ENCODE data around the gene FERMT3. TPM values are rescaled to one million over a fixed set of nuclear protein-coding genes. Genes with fewer than 3 reads are reported as not detected.

Gene FERMT3
- total RNA-seq, 4 donors from 2014 or later, result 4.7 to 22.2 (median 8.2) TPM

DNA sequence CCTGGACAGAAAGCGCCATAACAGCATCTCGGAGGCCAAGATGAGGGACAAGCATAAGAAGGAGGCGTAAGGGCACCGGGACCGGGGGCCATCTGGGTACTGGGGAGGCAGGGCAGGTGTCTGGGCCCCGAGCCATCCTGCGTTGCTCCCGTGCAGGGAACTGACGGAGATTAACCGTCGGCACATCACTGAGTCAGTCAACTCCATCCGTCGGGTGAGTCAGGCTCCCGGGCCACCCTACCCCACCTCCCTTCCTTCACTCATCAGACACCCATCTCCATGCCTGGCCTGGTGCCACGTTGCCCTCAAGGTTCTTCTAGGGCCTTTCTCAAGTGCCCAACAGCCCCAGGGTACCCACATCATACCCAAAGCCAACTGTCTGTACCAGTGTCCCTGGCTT lies 59.8 kb downstream of the FERMT3 start:
- Histone ChIP-seq H3K9me3 (no peaks in the 10 kb centered on the region), H3K27me3 (no peaks in the 10 kb centered on the region), H3K36me3 (peaks cover 52% of the 10 kb centered on the region), H3K4me1 (peaks cover 27% of the 10 kb centered on the region), H3K4me3 (no peak overlapping the region), H3K27ac (no peak overlapping the region)
- TF ChIP-seq POLR2A (IDR thresholded peaks at IDR 0.05) (no peak), EP300 (IDR thresholded peaks at IDR 0.05) (no peak), POLR2AphosphoS5 (IDR thresholded peaks at IDR 0.05) (no peak)
- TF ChIP-seq, protein P1, sequence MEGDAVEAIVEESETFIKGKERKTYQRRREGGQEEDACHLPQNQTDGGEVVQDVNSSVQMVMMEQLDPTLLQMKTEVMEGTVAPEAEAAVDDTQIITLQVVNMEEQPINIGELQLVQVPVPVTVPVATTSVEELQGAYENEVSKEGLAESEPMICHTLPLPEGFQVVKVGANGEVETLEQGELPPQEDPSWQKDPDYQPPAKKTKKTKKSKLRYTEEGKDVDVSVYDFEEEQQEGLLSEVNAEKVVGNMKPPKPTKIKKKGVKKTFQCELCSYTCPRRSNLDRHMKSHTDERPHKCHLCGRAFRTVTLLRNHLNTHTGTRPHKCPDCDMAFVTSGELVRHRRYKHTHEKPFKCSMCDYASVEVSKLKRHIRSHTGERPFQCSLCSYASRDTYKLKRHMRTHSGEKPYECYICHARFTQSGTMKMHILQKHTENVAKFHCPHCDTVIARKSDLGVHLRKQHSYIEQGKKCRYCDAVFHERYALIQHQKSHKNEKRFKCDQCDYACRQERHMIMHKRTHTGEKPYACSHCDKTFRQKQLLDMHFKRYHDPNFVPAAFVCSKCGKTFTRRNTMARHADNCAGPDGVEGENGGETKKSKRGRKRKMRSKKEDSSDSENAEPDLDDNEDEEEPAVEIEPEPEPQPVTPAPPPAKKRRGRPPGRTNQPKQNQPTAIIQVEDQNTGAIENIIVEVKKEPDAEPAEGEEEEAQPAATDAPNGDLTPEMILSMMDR (IDR thresholded peaks at IDR 0.05), result no peak
- no peak for DNase-seq (ENCODE audit: low spot score in 2 of 2)
- 87% methylated on average over 15 of the region's 15 CpGs for WGBS

DNA sequence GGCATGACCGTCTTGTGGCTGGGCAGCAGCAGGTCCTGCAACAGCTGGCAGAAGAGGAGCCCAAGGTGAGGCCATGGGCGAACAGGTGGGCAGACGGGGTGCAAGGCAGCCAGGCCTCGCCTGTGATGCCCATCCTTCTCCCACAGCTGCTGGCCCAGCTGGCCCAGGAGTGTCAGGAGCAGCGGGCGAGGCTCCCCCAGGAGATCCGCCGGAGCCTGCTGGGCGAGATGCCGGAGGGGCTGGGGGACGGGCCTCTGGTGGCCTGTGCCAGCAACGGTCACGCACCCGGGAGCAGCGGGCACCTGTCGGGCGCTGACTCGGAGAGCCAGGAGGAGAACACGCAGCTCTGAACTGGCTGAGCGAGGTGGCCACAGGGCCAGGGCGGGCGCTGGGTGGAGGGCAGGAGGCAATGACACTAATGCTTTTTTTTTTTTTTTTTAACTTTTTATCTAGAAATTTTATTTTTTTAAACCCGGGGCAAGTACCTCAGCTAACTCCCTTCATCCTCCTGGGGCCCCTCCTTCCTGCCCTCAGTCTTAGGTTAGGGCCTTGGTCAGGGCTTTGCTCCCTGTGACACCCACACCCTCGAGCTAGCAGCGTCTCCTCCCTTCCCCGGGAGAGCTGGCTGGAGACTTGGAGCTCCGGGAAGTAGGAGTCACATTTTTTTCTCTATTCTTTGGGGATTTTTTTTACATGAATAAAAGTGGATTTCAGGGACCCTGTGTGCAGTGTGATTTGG lies 60.9 kb downstream of the FERMT3 start:
- no peak overlapping the region for H3K4me3 ChIP-seq
- no peaks in the 10 kb centered on the region for H3K27me3 ChIP-seq
- H3K27ac ChIP-seq, result peak overlapping the region; percentile 95
- H3K9me3 ChIP-seq, result no peaks in the 10 kb centered on the region
- no peak for TF ChIP-seq POLR2A (IDR thresholded peaks at IDR 0.05)
- TF ChIP-seq, protein P1 (IDR thresholded peaks at IDR 0.05), result no peak
- H3K36me3 ChIP-seq, result peaks cover 41% of the 10 kb centered on the region
- no peak for DNase-seq (ENCODE audit: low spot score in 2 of 2)
- 37% methylated on average over 19 of the region's 27 CpGs for WGBS
- H3K4me1 ChIP-seq, result peaks cover 37% of the 10 kb centered on the region

DNA sequence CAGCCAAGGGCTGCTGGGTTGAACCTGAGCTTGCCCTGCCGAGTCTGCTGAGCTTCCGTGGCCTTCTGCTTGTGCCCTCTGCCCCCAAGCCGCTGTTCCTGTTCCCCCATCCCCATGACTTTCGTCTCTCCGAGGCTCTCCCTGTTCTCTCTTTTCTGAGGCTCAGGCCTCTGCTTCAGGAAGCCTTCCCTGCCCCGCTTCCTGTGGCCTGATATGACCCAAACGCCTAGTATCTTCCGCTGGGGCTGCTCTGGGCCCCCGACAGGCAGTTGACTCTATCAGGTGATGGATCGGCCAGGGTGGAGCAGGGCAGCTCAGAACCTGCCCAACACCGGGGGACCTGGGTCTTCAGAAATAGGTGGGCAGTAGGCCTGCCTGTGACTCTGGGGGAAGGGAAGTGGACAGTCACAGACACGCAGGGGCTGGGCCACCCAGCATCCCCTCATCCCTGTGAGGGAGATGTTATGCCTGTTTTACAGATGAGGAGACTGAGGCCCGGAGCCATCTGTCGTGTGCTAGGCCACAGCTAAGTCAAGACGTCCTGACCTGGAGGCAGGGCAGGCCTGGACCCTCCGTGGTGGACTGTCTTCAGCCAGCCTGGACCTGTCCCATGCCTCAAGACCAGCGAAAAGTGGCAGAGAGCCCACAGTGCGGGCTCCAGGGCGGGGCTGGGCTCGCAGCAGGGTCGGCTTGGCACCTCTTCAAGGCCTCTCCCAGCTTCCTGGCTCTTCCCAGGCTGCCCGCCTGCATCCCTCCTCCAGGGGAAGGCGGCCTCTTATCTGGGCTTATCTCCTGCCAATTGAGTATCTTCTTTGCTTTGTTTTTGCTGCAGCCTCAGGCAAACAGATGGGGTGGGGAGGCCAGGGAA lies 61.7 kb downstream of the FERMT3 start:
- no peak for DNase-seq (ENCODE audit: low spot score in 2 of 2)
- peak overlapping the region; percentile 95 for H3K27ac ChIP-seq
- peaks cover 37% of the 10 kb centered on the region for H3K4me1 ChIP-seq
- 42% methylated on average over 16 of the region's 23 CpGs for WGBS
- H3K36me3 ChIP-seq, result peaks cover 33% of the 10 kb centered on the region
- no peaks in the 10 kb centered on the region for H3K27me3 ChIP-seq
- no peak for TF ChIP-seq POLR2A (IDR thresholded peaks at IDR 0.05)
- no peak for TF ChIP-seq POLR2AphosphoS5 (IDR thresholded peaks at IDR 0.05)
- TF ChIP-seq, protein P1 (IDR thresholded peaks at IDR 0.05), result no peak
- TF ChIP-seq EP300 (IDR thresholded peaks at IDR 0.05), result no peak
- no peaks in the 10 kb centered on the region for H3K9me3 ChIP-seq
- peak overlapping the region; percentile 69 for H3K4me3 ChIP-seq

DNA sequence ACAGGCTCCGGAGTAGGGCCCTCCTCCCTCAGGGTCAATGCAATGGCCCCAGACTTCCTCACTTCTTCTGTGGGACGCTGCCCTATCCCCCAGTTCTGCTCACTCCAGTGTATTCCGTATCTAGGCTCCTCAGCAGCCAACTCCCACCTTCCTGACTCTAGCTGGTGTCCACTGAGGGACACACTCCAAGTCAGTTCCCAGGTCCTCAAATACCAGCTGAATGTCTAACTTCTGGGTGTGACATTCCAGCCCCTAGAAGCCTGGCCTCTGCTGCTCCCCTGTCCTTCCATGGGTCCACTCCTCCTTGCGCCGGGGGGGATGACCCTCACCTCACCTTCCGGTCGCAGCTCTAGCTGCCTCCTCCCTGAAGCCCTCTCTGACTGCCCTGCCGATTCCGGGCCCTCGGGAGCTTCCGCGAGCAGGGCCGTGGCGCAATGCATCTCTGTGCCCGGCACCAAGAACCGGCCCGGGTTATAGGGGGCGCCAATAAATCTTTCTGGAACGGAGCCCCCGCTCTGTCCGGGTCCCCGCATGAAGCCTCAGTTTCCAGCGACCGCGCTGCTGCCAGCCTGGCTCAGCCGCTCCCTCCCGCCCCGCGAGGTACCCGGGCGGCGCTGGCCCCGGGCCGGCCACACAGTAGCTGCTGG lies 62.5 kb downstream of the FERMT3 start:
- Histone ChIP-seq H3K4me3 (peak overlapping the region; percentile 69), H3K27me3 (no peaks in the 10 kb centered on the region), H3K9me3 (no peaks in the 10 kb centered on the region), H3K4me1 (peaks cover 37% of the 10 kb centered on the region), H3K36me3 (peaks cover 25% of the 10 kb centered on the region), H3K27ac (peak overlapping the region; percentile 95)
- TF ChIP-seq EP300 (IDR thresholded peaks at IDR 0.05) (no peak), POLR2A (IDR thresholded peaks at IDR 0.05) (no peak)
- TF ChIP-seq, protein P1 (IDR thresholded peaks at IDR 0.05), result no peak
- DNase-seq (ENCODE audit: low spot score in 2 of 2), result no peak
- 3% methylated on average over 12 of the region's 34 CpGs for WGBS
